H1 (cell line): ENCODE results near the gene CLEC7A. TPM values are rescaled to one million over a fixed set of nuclear protein-coding genes. Genes with fewer than 3 reads are reported as not detected.

ENCODE experiments used
- CTCF ChIA-PET: fragments of 300-600 bp; sonication (Branson Sonifier 250); formaldehyde crosslinking; loops from one replicate; lab custom pipeline; 2021; ENCODE audit not compliant: partially characterized antibody; lab: Charles Lee
- POLR2A ChIA-PET: fragments of 300-600 bp; sonication (Branson Sonifier 250); formaldehyde crosslinking; loops from one replicate; lab custom pipeline; 2021; ENCODE audit warnings: inconsistent platforms; ENCODE audit not compliant: partially characterized antibody; lab: Charles Lee
- DNase-seq, 2 experiments: peaks; one replicate each; pipeline versions ENCODE4 v3.0.0 to v3.0.0-alpha.2; 2010 to 2022; ENCODE audit warnings: low spot score in 2 of 2, low read depth in 1 of 2, mixed read lengths in 1 of 2
- FAIRE-seq: peaks from 2 replicates; lab custom pipeline; 2011; peaks lifted over from hg19 to GRCh38; lab: Jason Lieb, UNC
- H2AFZ ChIP-seq: 2 replicates; pipeline ENCODE4 v1.8.1; 2012; ENCODE audit warnings: low read length, inconsistent platforms
- H2AK5ac ChIP-seq: 2 replicates; pipeline ENCODE4 v1.6.1; 2013; ENCODE audit warnings: low read depth, low read length
- H2BK120ac ChIP-seq: replicated peaks from 2 replicates; pipeline ENCODE3; 2013; ENCODE audit warnings: low read depth, low read length, inconsistent platforms
- H2BK12ac ChIP-seq: 2 replicates; pipeline ENCODE4 v1.6.1; 2013; ENCODE audit warnings: low read depth, low read length
- H2BK15ac ChIP-seq: 2 replicates; pipeline ENCODE4 v1.6.1; 2013; ENCODE audit warnings: low read length
- H2BK20ac ChIP-seq: 2 replicates; pipeline ENCODE4 v1.6.1; 2013; ENCODE audit warnings: low read length
- H2BK5ac ChIP-seq: 2 replicates; pipeline ENCODE4 v1.6.1; 2013; ENCODE audit warnings: low read depth, low read length
- H3K14ac ChIP-seq: 2 replicates; pipeline ENCODE4 v1.6.1; 2013; ENCODE audit warnings: inconsistent platforms; ENCODE audit not compliant: insufficient read length
- H3K18ac ChIP-seq: 2 replicates; pipeline ENCODE4 v1.6.1; 2013; ENCODE audit warnings: low read length; ENCODE audit errors: extremely low read depth
- H3K23ac ChIP-seq: 2 replicates; pipeline ENCODE4 v1.6.1; 2013; ENCODE audit warnings: inconsistent platforms; ENCODE audit not compliant: insufficient read length
- H3K23me2 ChIP-seq: 2 replicates; pipeline ENCODE4 v1.6.1; 2013; ENCODE audit warnings: low read depth, low read length
- H3K27ac ChIP-seq: 2 replicates; pipeline ENCODE4 v1.6.1; 2011; ENCODE audit warnings: low read depth, low read length, inconsistent platforms
- H3K27me3 ChIP-seq, 4 experiments: replicated peaks in 1 of 4; 1 replicate in 1 of 4; 2 replicates in 3 of 4; pipeline versions ENCODE4 v1.6.1 to v1.8.1; 2011 to 2013; ENCODE audit warnings: low read length in 3 of 4, mild to moderate bottlenecking in 3 of 4, inconsistent platforms in 2 of 4, mixed read lengths in 2 of 4, moderate library complexity in 1 of 4; ENCODE audit not compliant: control insufficient read depth in 3 of 4, insufficient read depth in 3 of 4; ENCODE audit errors: extremely low read depth in 1 of 4
- H3K36me3 ChIP-seq, 4 experiments: 2 replicates each; pipeline versions ENCODE4 v1.6.1 to v1.8.1; 2011 to 2013; ENCODE audit warnings: mild to moderate bottlenecking in 4 of 4, low read length in 3 of 4, moderate library complexity in 2 of 4, control low read depth in 1 of 4, inconsistent platforms in 1 of 4; ENCODE audit not compliant: insufficient read depth in 4 of 4, control insufficient read depth in 2 of 4
- H3K4ac ChIP-seq: replicated peaks from 2 replicates; pipeline ENCODE3; 2013; ENCODE audit warnings: low read length, low read depth, mixed read lengths, inconsistent platforms; ENCODE audit not compliant: insufficient read length
- H3K4me1 ChIP-seq, 4 experiments: replicated peaks in 1 of 4; 1 replicate in 1 of 4; 2 replicates in 3 of 4; pipeline versions ENCODE4 v1.6.1 to v1.8.1; 2011 to 2013; ENCODE audit warnings: low read length in 3 of 4, inconsistent platforms in 2 of 4, mixed read lengths in 1 of 4; ENCODE audit not compliant: insufficient read depth in 4 of 4, control insufficient read depth in 3 of 4
- H3K4me2 ChIP-seq, 2 experiments: 2 replicates each; pipeline versions ENCODE4 v1.6.1 to v1.8.1; 2011 to 2013; ENCODE audit warnings: low read depth in 2 of 2, low read length in 2 of 2, control low read depth in 1 of 2, inconsistent platforms in 1 of 2, mild to moderate bottlenecking in 1 of 2; ENCODE audit not compliant: insufficient read depth in 1 of 2
- H3K4me3 ChIP-seq, 4 experiments: fragments of 200-600, 300-600 bp in 1 of 4; sonication (generic), shearing (Covaris generic), sonication (Bioruptor Twin) in 1 of 4; 2 replicates each; pipeline versions ENCODE4 v1.5.1 to v1.8.1; 2011 to 2016; ENCODE audit warnings: low read length in 4 of 4, low read depth in 3 of 4, control low read depth in 2 of 4, inconsistent platforms in 2 of 4, mild to moderate bottlenecking in 2 of 4, mixed read lengths in 1 of 4, moderate library complexity in 1 of 4; ENCODE audit not compliant: insufficient read depth in 2 of 4; ENCODE audit errors: extremely low read depth in 1 of 4
- H3K56ac ChIP-seq: replicated peaks from 2 replicates; pipeline ENCODE3; 2013; ENCODE audit warnings: low read depth, mild to moderate bottlenecking, mixed read lengths, low read length, inconsistent platforms; ENCODE audit not compliant: insufficient read length
- H3K79me1 ChIP-seq: 2 replicates; pipeline ENCODE4 v1.6.1; 2013; ENCODE audit warnings: low read depth, low read length, control low read depth
- H3K79me2 ChIP-seq, 2 experiments: 2 replicates each; pipeline versions ENCODE4 v1.6.1 to v1.8.1; 2012 to 2013; ENCODE audit warnings: low read length in 2 of 2, mild to moderate bottlenecking in 2 of 2, inconsistent platforms in 1 of 2; ENCODE audit not compliant: insufficient read depth in 2 of 2, control insufficient read depth in 1 of 2
- H3K9ac ChIP-seq, 4 experiments: replicated peaks in 1 of 4; 1 replicate in 1 of 4; 2 replicates in 3 of 4; pipeline versions ENCODE4 v1.6.1 to v1.8.1; 2011 to 2013; ENCODE audit warnings: low read depth in 3 of 4, low read length in 3 of 4, control low read depth in 2 of 4, mild to moderate bottlenecking in 2 of 4, moderate library complexity in 2 of 4, inconsistent platforms in 1 of 4; ENCODE audit errors: extremely low read depth in 1 of 4
- H3K9me3 ChIP-seq, 2 experiments: 2 replicates each; pipeline versions ENCODE4 v1.6.1 to v1.8.1; 2012 to 2013; ENCODE audit warnings: mild to moderate bottlenecking in 2 of 2, moderate library complexity in 2 of 2, control low read depth in 1 of 2, inconsistent platforms in 1 of 2, low read depth in 1 of 2, low read length in 1 of 2, mixed read lengths in 1 of 2; ENCODE audit not compliant: insufficient read depth in 2 of 2
- H4K20me1 ChIP-seq, 2 experiments: replicated peaks in 1 of 2; 2 replicates each; pipeline versions ENCODE3 to v1.8.1; 2011 to 2013; ENCODE audit warnings: inconsistent platforms in 2 of 2, low read length in 2 of 2, mild to moderate bottlenecking in 1 of 2; ENCODE audit not compliant: insufficient read depth in 2 of 2, control insufficient read depth in 1 of 2
- H4K5ac ChIP-seq: 2 replicates; pipeline ENCODE4 v1.6.1; 2013; ENCODE audit warnings: low read length, low read depth, mixed read lengths, inconsistent platforms; ENCODE audit not compliant: insufficient read length
- H4K8ac ChIP-seq: 2 replicates; pipeline ENCODE4 v1.8.0; 2013; ENCODE audit warnings: mild to moderate bottlenecking, moderate library complexity, low read length, inconsistent platforms; ENCODE audit not compliant: insufficient read depth; ENCODE audit errors: extremely low read depth
- H4K91ac ChIP-seq: replicated peaks from 2 replicates; pipeline ENCODE3; 2013; ENCODE audit warnings: low read length, mixed read lengths, inconsistent platforms; ENCODE audit not compliant: insufficient read length
- BACH1 ChIP-seq: IDR thresholded peaks from 2 replicates; pipeline ENCODE4 v1.6.1; 2012; ENCODE audit warnings: low read length, improper control_type of control experiment
- CTBP2 ChIP-seq: IDR thresholded peaks from 2 replicates; pipeline ENCODE4 v1.7.0; 2011; ENCODE audit warnings: borderline replicate concordance, mild to moderate bottlenecking, moderate library complexity, mixed read lengths, low read length; ENCODE audit not compliant: insufficient read depth, insufficient read length
- KDM1A ChIP-seq: fragments of 200-600, 300-600 bp; sonication (generic); IDR thresholded peaks from 2 replicates; pipeline ENCODE4 v1.7.1; 2016; ENCODE audit warnings: mild to moderate bottlenecking, low read length, borderline replicate concordance
- KDM5A ChIP-seq: fragments of 200-600 bp; IDR thresholded peaks from 2 replicates; pipeline ENCODE4 v1.7.1; 2012; ENCODE audit warnings: mild to moderate bottlenecking, low read length, inconsistent platforms, mixed read lengths
- MAFK ChIP-seq: IDR thresholded peaks from 2 replicates; pipeline ENCODE4 v1.6.1; 2012; ENCODE audit warnings: low read depth, mild to moderate bottlenecking, improper control_type of control experiment, low read length
- POLR2AphosphoS5 ChIP-seq: IDR thresholded peaks from 2 replicates; pipeline ENCODE4 v1.6.1; 2011; ENCODE audit warnings: low read depth, low read length
- RNF2 ChIP-seq: fragments of 200-900, 300-1000 bp; sonication (generic); IDR thresholded peaks from 2 replicates; pipeline ENCODE4 v1.7.1; 2016; ENCODE audit warnings: borderline replicate concordance, low read depth, mild to moderate bottlenecking, antibody characterized with exemption, low read length; ENCODE audit not compliant: poor library complexity, severe bottlenecking; ENCODE audit errors: missing control alignments
- SUZ12 ChIP-seq: fragments of 200-600 bp; sonication (generic); IDR thresholded peaks from 2 replicates; pipeline ENCODE4 v1.6.1; 2012; ENCODE audit warnings: mild to moderate bottlenecking, inconsistent platforms, low read length, moderate library complexity, mixed read lengths
- TCF12 ChIP-seq: IDR thresholded peaks from 2 replicates; pipeline ENCODE4 v1.6.1; 2011; ENCODE audit warnings: low read depth, mild to moderate bottlenecking, low read length
- TEAD4 ChIP-seq: IDR thresholded peaks from 2 replicates; pipeline ENCODE4 v1.6.1; 2012; ENCODE audit warnings: low read depth, low read length, inconsistent platforms, mixed read lengths
- ZNF274 ChIP-seq: IDR thresholded peaks from 2 replicates; pipeline ENCODE4 v1.7.0; 2012; ENCODE audit warnings: low read length, borderline replicate concordance; ENCODE audit errors: extremely low read depth
- WGBS, 2 experiments: shearing (Covaris generic) in 1 of 2; methylation state at CpG; one replicate each; pipeline versions ENCODE4 v1.1.6 to v1.1.7; 2013 to 2015; ENCODE audit warnings: low lambda C conversion rate in 2 of 2, mixed read lengths in 2 of 2, inconsistent platforms in 1 of 2, low coverage in 1 of 2, missing lambda C conversion rate in 1 of 2; ENCODE audit not compliant: insufficient replicate concordance in 2 of 2, insufficient coverage in 1 of 2, insufficient read length in 1 of 2; ENCODE audit errors: extremely low coverage in 1 of 2, missing lambda C conversion rate in 1 of 2; 5-methylcytosine and 5-hydroxymethylcytosine counted together
- polyA plus RNA-seq, 7 experiments: library from polyadenylated mRNA; depleted of rRNA in 3 of 7; stranded (reverse) in 5 of 7; unstranded in 2 of 7; fragments of >200 nt in 5 of 7; fragments of 200-250 nt in 2 of 7; gene quantifications; 1 replicate in 5 of 7; 2 replicates in 1 of 7; 4 replicates in 1 of 7; pipeline versions ENCODE4 v1.2.1 to v1.2.3, GENCODE V29; 2011 to 2013; ENCODE audit warnings: missing spikeins in 2 of 7, mixed read lengths in 2 of 7
- total RNA-seq: library from RNA; stranded (reverse); fragmentation: NEBNext Ultra II Directional; extraction: Animal tissue kit (Norgen Biotek cat#: 25700); gene quantifications from 2 replicates; pipeline ENCODE4 v1.2.1, GENCODE V29; 2021
- TF ChIP-seq, protein P1 (sequence below): IDR thresholded peaks from 2 replicates; pipeline ENCODE4 v1.6.1; 2012; ENCODE audit warnings: inconsistent platforms
- TF ChIP-seq, protein P2 (sequence below): IDR thresholded peaks from 2 replicates; pipeline ENCODE4 v1.6.1; 2011; ENCODE audit warnings: low read depth, mild to moderate bottlenecking, low read length; ENCODE audit not compliant: insufficient read depth

CLEC7A gene
- total and polyA plus RNA-seq, 2 of the 8 experiments (the other 6 are each of a cell fraction or from before 2014, with no cell fraction given), result 0.09 to 0.15 TPM

DNA sequence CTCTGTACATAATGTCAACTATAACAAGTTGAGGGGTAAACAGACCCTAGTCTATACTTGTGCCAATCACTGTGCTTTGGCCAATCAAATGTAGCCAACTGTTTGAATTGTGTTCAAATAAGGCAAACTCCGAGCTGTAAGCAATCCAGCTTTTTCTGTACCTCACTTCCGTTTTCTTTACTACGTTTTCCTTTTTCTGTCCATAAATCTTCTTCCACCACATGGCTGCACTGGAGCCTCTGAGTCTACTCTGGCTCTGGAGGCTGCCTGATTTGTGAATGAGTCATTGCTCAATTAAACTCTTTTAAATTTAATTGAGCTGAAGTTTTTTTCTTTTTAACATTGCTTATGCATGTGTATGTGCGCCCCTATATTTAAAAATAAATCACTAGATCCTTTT lies 60.9 kb downstream of the CLEC7A start:
- no peak for FAIRE-seq
- no peak overlapping the region for H3K4me2 ChIP-seq
- TF ChIP-seq KDM1A (no peak), MAFK (no peak), TCF12 (no peak), CTBP2 (no peak), KDM5A (no peak), TEAD4 (no peak), RNF2 (no peak), ZNF274 (no peak), BACH1 (no peak), SUZ12 (no peak), POLR2AphosphoS5 (no peak)
- TF ChIP-seq, protein P1, sequence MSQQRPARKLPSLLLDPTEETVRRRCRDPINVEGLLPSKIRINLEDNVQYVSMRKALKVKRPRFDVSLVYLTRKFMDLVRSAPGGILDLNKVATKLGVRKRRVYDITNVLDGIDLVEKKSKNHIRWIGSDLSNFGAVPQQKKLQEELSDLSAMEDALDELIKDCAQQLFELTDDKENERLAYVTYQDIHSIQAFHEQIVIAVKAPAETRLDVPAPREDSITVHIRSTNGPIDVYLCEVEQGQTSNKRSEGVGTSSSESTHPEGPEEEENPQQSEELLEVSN, result no peak
- TF ChIP-seq, protein P2, sequence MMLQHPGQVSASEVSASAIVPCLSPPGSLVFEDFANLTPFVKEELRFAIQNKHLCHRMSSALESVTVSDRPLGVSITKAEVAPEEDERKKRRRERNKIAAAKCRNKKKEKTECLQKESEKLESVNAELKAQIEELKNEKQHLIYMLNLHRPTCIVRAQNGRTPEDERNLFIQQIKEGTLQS, result no peak

More for the DNA sequence above, 60.9 kb downstream of the CLEC7A start:
- Histone ChIP-seq H2BK15ac (no peak overlapping the region), H3K9me3 (no peaks in the 10 kb centered on the region), H3K27me3 (no peaks in the 10 kb centered on the region), H2BK5ac (no peak overlapping the region), H3K4me3 (no peak overlapping the region), H4K20me1 (no peaks in the 10 kb centered on the region), H2BK120ac (no peak overlapping the region), H4K8ac (no peak overlapping the region), H2BK20ac (no peak overlapping the region), H3K56ac (no peak overlapping the region), H3K79me1 (no peaks in the 10 kb centered on the region), H3K23ac (no peak overlapping the region), H3K4me1 (0 out of 7 replicates have a peak, but pooled peaks cover 0 to 2% (median 0%) of the 10 kb centered on the region in 4 experiments), H3K9ac (no peak overlapping the region), H3K79me2 (no peaks in the 10 kb centered on the region), H3K36me3 (no peaks in the 10 kb centered on the region), H3K4ac (no peak overlapping the region), H3K18ac (no peak overlapping the region), H3K27ac (no peak overlapping the region), H3K23me2 (no peaks in the 10 kb centered on the region), H2BK12ac (no peak overlapping the region), H4K91ac (no peak overlapping the region), H3K14ac (no peak overlapping the region), H4K5ac (no peak overlapping the region), H2AK5ac (no peak overlapping the region), H2AFZ (no peak overlapping the region)
- ChIA-PET POLR2A (no interaction called here), CTCF (interaction anchor here (0.6 to 1.4 kb wide), 2 partner anchors 35 to 79 kb away, joined by 3 read pairs; no protein-coding TSS in a partner anchor)
- 88% methylated on average over 4 of the region's 4 CpGs; no CpG with 5 or more reads in 1 of the 2 experiments for WGBS, 2 experiments
- no peak for DNase-seq
